Measurements from ENCODE around the gene SLC25A45.

DNA sequence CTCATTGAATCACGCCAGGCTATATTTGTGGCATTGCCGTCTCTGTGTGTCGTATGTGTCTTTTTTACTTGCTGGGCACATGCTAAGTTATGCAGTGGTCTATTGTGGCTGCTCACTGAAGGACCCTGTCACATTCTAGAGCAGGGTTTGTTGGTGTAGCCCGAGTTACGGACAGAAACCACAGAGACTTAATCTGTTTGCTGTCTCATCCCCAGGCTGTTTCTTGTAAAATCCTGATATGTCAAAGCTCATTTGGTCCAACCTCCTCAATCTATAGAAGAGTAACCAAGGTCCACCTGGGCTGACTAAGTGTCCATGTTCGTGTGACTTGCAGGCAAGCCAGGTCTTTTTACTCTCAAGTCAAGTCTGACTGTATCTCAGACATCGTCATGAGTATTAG lies 43.8 kb downstream of the SLC25A45 start:
- TF ChIP-seq, protein P1, sequence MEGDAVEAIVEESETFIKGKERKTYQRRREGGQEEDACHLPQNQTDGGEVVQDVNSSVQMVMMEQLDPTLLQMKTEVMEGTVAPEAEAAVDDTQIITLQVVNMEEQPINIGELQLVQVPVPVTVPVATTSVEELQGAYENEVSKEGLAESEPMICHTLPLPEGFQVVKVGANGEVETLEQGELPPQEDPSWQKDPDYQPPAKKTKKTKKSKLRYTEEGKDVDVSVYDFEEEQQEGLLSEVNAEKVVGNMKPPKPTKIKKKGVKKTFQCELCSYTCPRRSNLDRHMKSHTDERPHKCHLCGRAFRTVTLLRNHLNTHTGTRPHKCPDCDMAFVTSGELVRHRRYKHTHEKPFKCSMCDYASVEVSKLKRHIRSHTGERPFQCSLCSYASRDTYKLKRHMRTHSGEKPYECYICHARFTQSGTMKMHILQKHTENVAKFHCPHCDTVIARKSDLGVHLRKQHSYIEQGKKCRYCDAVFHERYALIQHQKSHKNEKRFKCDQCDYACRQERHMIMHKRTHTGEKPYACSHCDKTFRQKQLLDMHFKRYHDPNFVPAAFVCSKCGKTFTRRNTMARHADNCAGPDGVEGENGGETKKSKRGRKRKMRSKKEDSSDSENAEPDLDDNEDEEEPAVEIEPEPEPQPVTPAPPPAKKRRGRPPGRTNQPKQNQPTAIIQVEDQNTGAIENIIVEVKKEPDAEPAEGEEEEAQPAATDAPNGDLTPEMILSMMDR (IDR thresholded peaks at IDR 0.05) = no peak
- TF ChIP-seq POLR2A (IDR thresholded peaks at IDR 0.05) = no peak
